Panc1 (cell line): ENCODE measurements around the gene IGFBP7.

Experiments
- REST ChIP-seq, 2 experiments: IDR thresholded peaks; 2 replicates each; pipeline ENCODE4 v1.6.1; 2011 to 2012; ENCODE audit warnings: low read depth in 2 of 2, control low read depth in 1 of 2, low read length in 1 of 2, mild to moderate bottlenecking in 1 of 2, moderate library complexity in 1 of 2; ENCODE audit not compliant: insufficient read depth in 1 of 2
- SIN3A ChIP-seq: IDR thresholded peaks from 2 replicates; pipeline ENCODE4 v1.6.1; 2012; ENCODE audit warnings: low read depth, mild to moderate bottlenecking, low read length, moderate library complexity, borderline replicate concordance; ENCODE audit not compliant: insufficient read depth
- TF ChIP-seq, protein P1 (sequence below): fragments of 450-650 bp; IDR thresholded peaks from 2 replicates; pipeline ENCODE4 v1.5.1; 2017; ENCODE audit warnings: mild to moderate bottlenecking

GRCh38 chr4:57091657-57092162 lies 18.5 kb downstream of the IGFBP7 start:
- no peak for TF ChIP-seq REST (IDR thresholded peaks at IDR 0.05; ENCODE audit: insufficient read depth in 1 of 2, low read depth in 2 of 2, low read length in 1 of 2)
- TF ChIP-seq, protein P1, sequence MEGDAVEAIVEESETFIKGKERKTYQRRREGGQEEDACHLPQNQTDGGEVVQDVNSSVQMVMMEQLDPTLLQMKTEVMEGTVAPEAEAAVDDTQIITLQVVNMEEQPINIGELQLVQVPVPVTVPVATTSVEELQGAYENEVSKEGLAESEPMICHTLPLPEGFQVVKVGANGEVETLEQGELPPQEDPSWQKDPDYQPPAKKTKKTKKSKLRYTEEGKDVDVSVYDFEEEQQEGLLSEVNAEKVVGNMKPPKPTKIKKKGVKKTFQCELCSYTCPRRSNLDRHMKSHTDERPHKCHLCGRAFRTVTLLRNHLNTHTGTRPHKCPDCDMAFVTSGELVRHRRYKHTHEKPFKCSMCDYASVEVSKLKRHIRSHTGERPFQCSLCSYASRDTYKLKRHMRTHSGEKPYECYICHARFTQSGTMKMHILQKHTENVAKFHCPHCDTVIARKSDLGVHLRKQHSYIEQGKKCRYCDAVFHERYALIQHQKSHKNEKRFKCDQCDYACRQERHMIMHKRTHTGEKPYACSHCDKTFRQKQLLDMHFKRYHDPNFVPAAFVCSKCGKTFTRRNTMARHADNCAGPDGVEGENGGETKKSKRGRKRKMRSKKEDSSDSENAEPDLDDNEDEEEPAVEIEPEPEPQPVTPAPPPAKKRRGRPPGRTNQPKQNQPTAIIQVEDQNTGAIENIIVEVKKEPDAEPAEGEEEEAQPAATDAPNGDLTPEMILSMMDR = no peak
- TF ChIP-seq SIN3A = no peak
